B cell (primary cell): Measurements from ENCODE around the gene EDNRA. TPM values are rescaled to one million over a fixed set of nuclear protein-coding genes. Genes with fewer than 3 reads are reported as not detected.

ENCODE experiments used
- ATAC-seq: fragments of 200-7000 bp; cut with Tn5 transposase; one replicate; pipeline ENCODE4 v1.10.0; 2021; ENCODE audit warnings: low read depth, mild to moderate bottlenecking, moderate number of reproducible peaks, moderate library complexity
- CTCF ChIA-PET: fragments of 350-600 bp; sonication (Branson Sonifier 250); formaldehyde crosslinking; loops from one replicate; lab custom pipeline; 2021; ENCODE audit warnings: antibody characterized with exemption, inconsistent platforms; lab: Charles Lee
- POLR2A ChIA-PET: fragments of 350-600 bp; sonication (Branson Sonifier 250); formaldehyde crosslinking; loops from one replicate; lab custom pipeline; 2021; ENCODE audit warnings: antibody characterized with exemption; lab: Charles Lee
- DNase-seq: peaks from one replicate; pipeline ENCODE4 v3.0.0; 2013
- H2AFZ ChIP-seq: 2 replicates; pipeline ENCODE4 v1.6.1; 2012; ENCODE audit warnings: mild to moderate bottlenecking, low read depth, low read length; ENCODE audit not compliant: insufficient read depth, poor library complexity, severe bottlenecking
- H3K27ac ChIP-seq, 2 donors: 1 replicate in 1 of 2; 2 replicates in 1 of 2; pipeline ENCODE4 v1.5.1; 2012 to 2013; ENCODE audit warnings: low read length in 2 of 2, mild to moderate bottlenecking in 2 of 2, moderate library complexity in 1 of 2
- H3K27me3 ChIP-seq, 4 experiments: fragments of 200-600 bp in 1 of 4; sonication (generic) in 1 of 4; replicated peaks in 1 of 4; 1 replicate in 2 of 4; 2 replicates in 2 of 4; pipeline versions ENCODE4 v1.6.1 to v1.7.0; 2013 to 2016; ENCODE audit warnings: low read length in 3 of 4, mild to moderate bottlenecking in 2 of 4, mixed read lengths in 1 of 4, moderate library complexity in 1 of 4; ENCODE audit not compliant: insufficient read depth in 4 of 4, control insufficient read depth in 3 of 4; ENCODE audit errors: control extremely low read depth in 1 of 4
- H3K36me3 ChIP-seq, 2 experiments: replicated peaks in 1 of 2; 1 replicate in 1 of 2; 2 replicates in 1 of 2; pipeline versions ENCODE4 v1.6.1 to v1.7.1; 2013; ENCODE audit warnings: low read length in 1 of 2; ENCODE audit not compliant: insufficient read depth in 2 of 2, control insufficient read depth in 1 of 2; ENCODE audit errors: control extremely low read depth in 1 of 2, extremely low read depth in 1 of 2
- H3K4me1 ChIP-seq, 2 donors: fragments of 200-600 bp in 1 of 2; sonication (generic) in 1 of 2; 1 replicate in 1 of 2; 2 replicates in 1 of 2; pipeline versions ENCODE4 v1.5.1 to v1.6.1; 2013 to 2017; ENCODE audit warnings: low read length in 2 of 2; ENCODE audit not compliant: control insufficient read depth in 2 of 2, insufficient read depth in 2 of 2
- H3K4me2 ChIP-seq: replicated peaks from 2 replicates; pipeline ENCODE3; 2012; ENCODE audit warnings: mild to moderate bottlenecking, low read depth, low read length; ENCODE audit not compliant: poor library complexity, severe bottlenecking
- H3K4me3 ChIP-seq, 5 experiments: fragments of 200-600 bp in 1 of 5; sonication (generic) in 1 of 5; 1 replicate in 3 of 5; 2 replicates in 2 of 5; pipeline versions ENCODE4 v1.5.1 to v1.7.0; 2011 to 2016; ENCODE audit warnings: low read length in 4 of 5, mild to moderate bottlenecking in 4 of 5, low read depth in 2 of 5, control low read depth in 1 of 5, moderate library complexity in 1 of 5; ENCODE audit not compliant: insufficient read depth in 1 of 5; ENCODE audit errors: control extremely low read depth in 1 of 5, extremely low read depth in 1 of 5
- H3K79me2 ChIP-seq: fragments of 200-600 bp; sonication (generic); one replicate; pipeline ENCODE4 v1.6.0; 2016; ENCODE audit warnings: low read length; ENCODE audit not compliant: control insufficient read depth, insufficient read depth
- H3K9ac ChIP-seq: fragments of 200-600 bp; sonication (generic); 2 replicates; pipeline ENCODE4 v1.6.1; 2017; ENCODE audit warnings: mild to moderate bottlenecking, low read length, moderate library complexity
- H3K9me3 ChIP-seq, 3 donors: one replicate each; pipeline versions ENCODE4 v1.6.1 to v1.7.1; 2013; ENCODE audit warnings: low read length in 2 of 3; ENCODE audit not compliant: control insufficient read depth in 2 of 3, insufficient read depth in 1 of 3; ENCODE audit errors: control extremely low read depth in 1 of 3
- H4K20me1 ChIP-seq: 2 replicates; pipeline ENCODE4 v1.6.0; 2012; ENCODE audit warnings: mild to moderate bottlenecking, low read length; ENCODE audit not compliant: insufficient read depth, control insufficient read depth, poor library complexity, severe bottlenecking
- H3K27ac Mint-ChIP-seq: one replicate; pipeline ENCODE4 v1.8.0; 2021; ENCODE audit warnings: mixed read lengths
- H3K27me3 Mint-ChIP-seq: one replicate; pipeline ENCODE4 v1.8.0; 2021; ENCODE audit warnings: mixed read lengths
- H3K4me1 Mint-ChIP-seq: one replicate; pipeline ENCODE4 v1.8.0; 2021; ENCODE audit warnings: mixed read lengths
- H3K4me3 Mint-ChIP-seq: one replicate; pipeline ENCODE4 v1.8.0; 2021; ENCODE audit warnings: mixed read lengths
- H3K9me3 Mint-ChIP-seq: one replicate; pipeline ENCODE4 v1.8.0; 2022; ENCODE audit warnings: mixed read lengths; ENCODE audit not compliant: insufficient read depth
- EZH2 ChIP-seq: IDR thresholded peaks from 2 replicates; pipeline ENCODE4 v1.6.1; 2012; ENCODE audit warnings: borderline replicate concordance, low read depth, mild to moderate bottlenecking, moderate library complexity, low read length; ENCODE audit not compliant: insufficient read depth, poor library complexity, severe bottlenecking
- WGBS: methylation state at CpG from one replicate; pipeline ENCODE4 v1.1.5; 2013; ENCODE audit warnings: missing lambda C conversion rate; ENCODE audit not compliant: insufficient coverage; 5-methylcytosine and 5-hydroxymethylcytosine counted together
- intact Hi-C: fragments of 100-400 bp; cut with micrococcal nuclease; formaldehyde crosslinking; loops from one replicate; pipeline ENCODE4 v1.10.0; 2022
- polyA plus RNA-seq: library from polyadenylated mRNA; depleted of rRNA; stranded (reverse); fragments of >200 nt; gene quantifications from 2 replicates; pipeline ENCODE4 v1.2.3, GENCODE V29; 2012
- total RNA-seq, 2 donors: library from RNA; stranded (reverse); fragments of 120-200 nt in 1 of 2; gene quantifications; 1 replicate in 1 of 2; 2 replicates in 1 of 2; pipeline versions ENCODE4 v1.2.3 to v1.2.4, GENCODE V29; 2013 to 2022
- TF ChIP-seq, protein P1 (sequence below): fragments of 200-600 bp; IDR thresholded peaks from one replicate; pipeline ENCODE4 v1.8.0; 2022; ENCODE audit warnings: antibody characterized with exemption, mild to moderate bottlenecking

Gene EDNRA
- total and polyA plus RNA-seq, 2 donors (not counting 1 experiment from before 2014, with no cell fraction given), result not detected

DNA sequence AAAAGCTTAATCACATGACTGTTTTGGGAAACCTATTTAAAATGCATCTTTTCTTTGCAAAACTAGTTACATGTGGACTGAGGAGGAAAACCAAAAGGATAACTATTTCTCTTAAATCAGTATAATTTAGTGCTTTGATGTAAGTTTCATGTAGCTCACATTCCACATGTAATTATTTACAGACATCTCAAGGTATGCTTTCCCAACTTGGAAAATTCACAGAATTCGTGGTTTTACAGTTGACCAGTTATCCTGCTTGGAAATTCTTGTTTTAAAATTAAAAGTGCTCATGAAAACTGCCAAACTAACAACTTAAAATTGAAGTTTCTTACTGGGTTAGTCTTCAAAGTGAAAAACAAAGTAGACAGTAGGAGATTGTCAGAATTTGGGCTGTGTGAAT is 52.4 kb downstream of the EDNRA start:
- ATAC-seq, result no peak
- no peaks in the 10 kb centered on the region for H3K4me1 ChIP-seq
- intact Hi-C loops, result no loop called here
- H3K4me3 ChIP-seq, result no peak overlapping the region
- Mint-ChIP-seq H3K9me3 (no peaks in the 10 kb centered on the region), H3K27me3 (peaks cover 6% of the 10 kb centered on the region), H3K4me1 (no peaks in the 10 kb centered on the region), H3K4me3 (no peak overlapping the region), H3K27ac (no peak overlapping the region)
- H3K79me2 ChIP-seq, result no peaks in the 10 kb centered on the region
- WGBS, result no CpG with 5 or more reads among the region's 1 CpG
- no peaks in the 10 kb centered on the region for H3K36me3 ChIP-seq
- no peak for DNase-seq
- CTCF ChIA-PET, result no interaction called here
- POLR2A ChIA-PET, result no interaction called here
- H3K9me3 ChIP-seq, result no peaks in the 10 kb centered on the region
- no peak overlapping the region for H3K4me2 ChIP-seq
- no peak for TF ChIP-seq EZH2
- TF ChIP-seq, protein P1, sequence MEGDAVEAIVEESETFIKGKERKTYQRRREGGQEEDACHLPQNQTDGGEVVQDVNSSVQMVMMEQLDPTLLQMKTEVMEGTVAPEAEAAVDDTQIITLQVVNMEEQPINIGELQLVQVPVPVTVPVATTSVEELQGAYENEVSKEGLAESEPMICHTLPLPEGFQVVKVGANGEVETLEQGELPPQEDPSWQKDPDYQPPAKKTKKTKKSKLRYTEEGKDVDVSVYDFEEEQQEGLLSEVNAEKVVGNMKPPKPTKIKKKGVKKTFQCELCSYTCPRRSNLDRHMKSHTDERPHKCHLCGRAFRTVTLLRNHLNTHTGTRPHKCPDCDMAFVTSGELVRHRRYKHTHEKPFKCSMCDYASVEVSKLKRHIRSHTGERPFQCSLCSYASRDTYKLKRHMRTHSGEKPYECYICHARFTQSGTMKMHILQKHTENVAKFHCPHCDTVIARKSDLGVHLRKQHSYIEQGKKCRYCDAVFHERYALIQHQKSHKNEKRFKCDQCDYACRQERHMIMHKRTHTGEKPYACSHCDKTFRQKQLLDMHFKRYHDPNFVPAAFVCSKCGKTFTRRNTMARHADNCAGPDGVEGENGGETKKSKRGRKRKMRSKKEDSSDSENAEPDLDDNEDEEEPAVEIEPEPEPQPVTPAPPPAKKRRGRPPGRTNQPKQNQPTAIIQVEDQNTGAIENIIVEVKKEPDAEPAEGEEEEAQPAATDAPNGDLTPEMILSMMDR, result no peak
- no peak overlapping the region for H3K9ac ChIP-seq
- H3K27ac ChIP-seq, result no peak overlapping the region
- H2AFZ ChIP-seq, result no peak overlapping the region
- H4K20me1 ChIP-seq, result no peaks in the 10 kb centered on the region
- H3K27me3 ChIP-seq, result peaks cover 0 to 6% (median 0%) of the 10 kb centered on the region in 4 experiments

DNA sequence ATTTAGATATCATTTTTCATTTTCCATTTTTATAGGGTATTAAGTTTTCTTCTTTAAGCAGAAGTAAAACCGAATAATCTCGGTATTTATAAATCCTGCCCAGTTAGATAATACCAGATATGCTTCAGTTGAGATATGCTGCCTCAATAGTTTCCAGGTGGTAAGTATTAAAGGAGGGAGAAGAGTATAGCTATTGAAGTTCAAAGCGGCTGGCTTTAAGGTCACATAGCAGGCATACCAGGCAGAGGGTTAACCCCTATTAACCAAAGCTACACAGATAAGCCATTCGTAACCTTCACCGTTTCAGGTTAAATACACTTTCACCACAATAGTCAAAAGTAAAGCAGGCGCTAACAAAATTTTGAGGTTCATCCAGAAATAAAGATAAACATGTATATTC is 54.2 kb downstream of the EDNRA start:
- Mint-ChIP-seq H3K9me3 (no peaks in the 10 kb centered on the region), H3K27me3 (peaks cover 6% of the 10 kb centered on the region), H3K27ac (no peak overlapping the region), H3K4me3 (no peak overlapping the region), H3K4me1 (no peaks in the 10 kb centered on the region)
- Histone ChIP-seq H3K4me1 (no peaks in the 10 kb centered on the region), H3K27ac (no peak overlapping the region), H3K4me3 (no peak overlapping the region), H2AFZ (no peak overlapping the region), H3K36me3 (no peaks in the 10 kb centered on the region), H4K20me1 (no peaks in the 10 kb centered on the region), H3K9ac (no peak overlapping the region), H3K4me2 (no peak overlapping the region), H3K27me3 (no peaks in the 10 kb centered on the region), H3K79me2 (no peaks in the 10 kb centered on the region), H3K9me3 (no peaks in the 10 kb centered on the region)
- DNase-seq, result no peak
- no CpG with 5 or more reads among the region's 6 CpGs for WGBS
- TF ChIP-seq, protein P1, result no peak
- TF ChIP-seq EZH2, result no peak
- CTCF ChIA-PET, result no interaction called here
- ATAC-seq, result no peak
- intact Hi-C loops, result no loop called here
- POLR2A ChIA-PET, result no interaction called here
